T-helper 22 cell (primary cell): ENCODE measurements around the gene ANKRD36.
"Not testable (repeated sequence)": the region's sequence is repeated elsewhere in the genome, so short reads cannot be mapped to it uniquely, and the experiment has no call there.

Experiments
- DNase-seq: peaks from one replicate; pipeline ENCODE4 v3.0.0-alpha.2; 2020; ENCODE audit warnings: low read depth

ANKRD36 gene

GRCh38 chr2:97113882-97114255 lies 916 bp downstream of the ANKRD36 start:
- not testable (repeated sequence) for DNase-seq

- not testable (repeated sequence) for DNase-seq
These were observed 16.1 kb downstream of the ANKRD36 start for GRCh38 chr2:97129090-97129489.

- DNase-seq: not testable (repeated sequence)
These were observed 31.1 kb downstream of the ANKRD36 start for GRCh38 chr2:97144016-97144415.

- DNase-seq: not testable (repeated sequence)
These were observed 53.6 kb downstream of the ANKRD36 start for GRCh38 chr2:97166548-97166947.

GRCh38 chr2:97167938-97168337 lies 55.0 kb downstream of the ANKRD36 start:
- not testable (repeated sequence) for DNase-seq

GRCh38 chr2:97168583-97168982 lies 55.6 kb downstream of the ANKRD36 start:
- DNase-seq: not testable (repeated sequence)

GRCh38 chr2:97180391-97180790 lies 67.4 kb downstream of the ANKRD36 start:
- DNase-seq: not testable (repeated sequence)

GRCh38 chr2:97195349-97195748 lies 82.4 kb downstream of the ANKRD36 start:
- not testable (repeated sequence) for DNase-seq

- DNase-seq: not testable (repeated sequence)
These were observed 84.3 kb downstream of the ANKRD36 start for GRCh38 chr2:97197251-97197650.

- DNase-seq: not testable (repeated sequence)
These were observed 87.9 kb downstream of the ANKRD36 start for GRCh38 chr2:97200887-97201286.

GRCh38 chr2:97202643-97203250 lies 89.8 kb downstream of the ANKRD36 start:
- DNase-seq: not testable (repeated sequence)

- no peak for DNase-seq
These were observed 97.4 kb downstream of the ANKRD36 start for GRCh38 chr2:97210325-97210724.

GRCh38 chr2:97215025-97215424 lies 102.1 kb downstream of the ANKRD36 start:
- not testable (repeated sequence) for DNase-seq

- DNase-seq: not testable (repeated sequence)
These were observed 118.1 kb downstream of the ANKRD36 start for GRCh38 chr2:97230848-97231585.

- not testable (repeated sequence) for DNase-seq
These were observed 120.0 kb downstream of the ANKRD36 start for GRCh38 chr2:97232981-97233380.

- not testable (repeated sequence) for DNase-seq
These were observed 120.8 kb downstream of the ANKRD36 start for GRCh38 chr2:97233660-97234295.

- DNase-seq: not testable (repeated sequence)
These were observed 148.2 kb downstream of the ANKRD36 start for GRCh38 chr2:97261192-97261591.

- DNase-seq: not testable (repeated sequence)
These were observed 153.5 kb downstream of the ANKRD36 start for GRCh38 chr2:97266449-97266848.

- no peak for DNase-seq
These were observed 154.6 kb downstream of the ANKRD36 start for GRCh38 chr2:97267411-97268074.

GRCh38 chr2:97268075-97268591 lies 155.2 kb downstream of the ANKRD36 start:
- not testable (repeated sequence) for DNase-seq

- not testable (repeated sequence) for DNase-seq
These were observed 163.4 kb downstream of the ANKRD36 start for GRCh38 chr2:97276232-97276798.

- DNase-seq: not testable (repeated sequence)
These were observed 172.2 kb downstream of the ANKRD36 start for GRCh38 chr2:97285187-97285586.
